HCT116 (cell line): ENCODE data around the gene ZEB2.

Experiments used
- CBX3 ChIP-seq: IDR thresholded peaks from 2 replicates; pipeline ENCODE4 v1.6.1; 2012; ENCODE audit warnings: low read depth
- CEBPB ChIP-seq: IDR thresholded peaks from 2 replicates; pipeline ENCODE4 v1.6.1; 2012; ENCODE audit warnings: low read depth
- CTCF ChIP-seq, 3 experiments: fragments of 200-600 bp in 1 of 3; sonication (generic) in 1 of 3; IDR thresholded peaks in 2 of 3; conservative IDR thresholded peaks in 1 of 3; 2 replicates each; pipeline ENCODE4 v1.5.1; 2012 to 2017; ENCODE audit warnings: low read depth in 2 of 3, low read length in 2 of 3, antibody characterized with exemption in 1 of 3, borderline replicate concordance in 1 of 3, control low read depth in 1 of 3, mild to moderate bottlenecking in 1 of 3, mixed read lengths in 1 of 3, mixed run types in 1 of 3, moderate library complexity in 1 of 3; ENCODE audit not compliant: insufficient read depth in 1 of 3
- EZH2 ChIP-seq: fragments of 200-600 bp; sonication (generic); IDR thresholded peaks from 2 replicates; pipeline ENCODE4 v1.6.1; 2017; ENCODE audit warnings: antibody characterized with exemption, mixed run types
- EZH2phosphoT487 ChIP-seq: fragments of 200-600 bp; IDR thresholded peaks from 2 replicates; pipeline ENCODE4 v1.6.1; 2018; ENCODE audit warnings: antibody characterized with exemption, borderline replicate concordance
- POLR2A ChIP-seq: IDR thresholded peaks from 2 replicates; pipeline ENCODE4 v1.7.0; 2011; ENCODE audit warnings: borderline replicate concordance; ENCODE audit not compliant: insufficient read depth, insufficient read length; ENCODE audit errors: extremely low read depth
- YY1 ChIP-seq: IDR thresholded peaks from 2 replicates; pipeline ENCODE4 v1.6.1; 2011; ENCODE audit warnings: low read length, low read depth, moderate library complexity, mild to moderate bottlenecking; ENCODE audit not compliant: insufficient replicate concordance; ENCODE audit errors: extremely low read depth
- ZNF274 ChIP-seq: fragments of 200-500 bp; sonication (Bioruptor generic); IDR thresholded peaks from 2 replicates; pipeline ENCODE4 v1.6.1; 2014; ENCODE audit warnings: mild to moderate bottlenecking, low read depth, low read length, inconsistent platforms
- TF ChIP-seq, protein P1 (sequence below): IDR thresholded peaks from 2 replicates; pipeline ENCODE4 v1.6.1; 2012

DNA sequence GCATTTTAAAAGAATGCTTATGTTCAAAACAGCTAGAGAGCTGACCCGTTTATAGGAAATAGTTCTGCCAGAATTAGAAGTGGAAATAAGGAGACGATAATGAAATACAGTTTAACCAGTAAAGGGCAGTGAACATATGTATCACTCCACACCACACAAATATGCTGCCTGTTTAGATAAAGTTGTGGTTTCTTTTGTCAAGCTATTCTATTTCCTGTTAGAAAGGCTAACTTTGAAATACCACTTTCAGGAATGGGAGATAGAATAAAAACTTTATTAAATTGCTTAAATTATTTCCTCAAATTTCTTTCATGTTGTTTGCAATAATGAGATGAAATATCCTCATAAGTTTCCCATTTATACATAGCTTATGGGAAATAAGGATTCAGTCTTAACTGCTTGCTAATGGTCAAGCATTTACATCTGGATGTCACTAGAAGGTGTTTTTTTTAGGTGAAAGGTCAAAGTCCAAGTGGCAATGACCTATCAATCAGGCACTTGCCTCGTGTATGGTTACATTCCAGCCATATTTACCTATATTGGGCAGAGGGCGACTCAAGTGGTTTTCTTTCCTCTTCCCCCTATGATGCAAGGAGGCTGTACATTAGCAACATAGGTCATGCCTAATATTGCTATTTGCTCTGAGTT is 148.9 kb downstream of the ZEB2 start:
- no peak for TF ChIP-seq CTCF (IDR thresholded peaks at IDR 0.05 in 2 of 3, conservative IDR thresholded peaks at IDR 0.05 in 1 of 3; ENCODE audit: borderline replicate concordance in 1 of 3, insufficient read depth in 1 of 3, low read depth in 2 of 3, low read length in 2 of 3)
- TF ChIP-seq CEBPB, result no peak
- TF ChIP-seq, protein P1, sequence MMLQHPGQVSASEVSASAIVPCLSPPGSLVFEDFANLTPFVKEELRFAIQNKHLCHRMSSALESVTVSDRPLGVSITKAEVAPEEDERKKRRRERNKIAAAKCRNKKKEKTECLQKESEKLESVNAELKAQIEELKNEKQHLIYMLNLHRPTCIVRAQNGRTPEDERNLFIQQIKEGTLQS, result no peak
- no peak for TF ChIP-seq YY1
- no peak for TF ChIP-seq ZNF274
- TF ChIP-seq EZH2phosphoT487, result no peak
- TF ChIP-seq EZH2, result no peak
- TF ChIP-seq POLR2A, result no peak
- no peak for TF ChIP-seq CBX3
